ENCODE measurements around the gene ACTMAP. TPM values are rescaled to one million over a fixed set of nuclear protein-coding genes. Genes with fewer than 3 reads are reported as not detected.

The ACTMAP gene
- total and polyA plus RNA-seq, 2 of the 13 experiments (the other 11 are each of a cell fraction or from before 2014, with no cell fraction given) = 2.2 to 7.9 TPM

DNA sequence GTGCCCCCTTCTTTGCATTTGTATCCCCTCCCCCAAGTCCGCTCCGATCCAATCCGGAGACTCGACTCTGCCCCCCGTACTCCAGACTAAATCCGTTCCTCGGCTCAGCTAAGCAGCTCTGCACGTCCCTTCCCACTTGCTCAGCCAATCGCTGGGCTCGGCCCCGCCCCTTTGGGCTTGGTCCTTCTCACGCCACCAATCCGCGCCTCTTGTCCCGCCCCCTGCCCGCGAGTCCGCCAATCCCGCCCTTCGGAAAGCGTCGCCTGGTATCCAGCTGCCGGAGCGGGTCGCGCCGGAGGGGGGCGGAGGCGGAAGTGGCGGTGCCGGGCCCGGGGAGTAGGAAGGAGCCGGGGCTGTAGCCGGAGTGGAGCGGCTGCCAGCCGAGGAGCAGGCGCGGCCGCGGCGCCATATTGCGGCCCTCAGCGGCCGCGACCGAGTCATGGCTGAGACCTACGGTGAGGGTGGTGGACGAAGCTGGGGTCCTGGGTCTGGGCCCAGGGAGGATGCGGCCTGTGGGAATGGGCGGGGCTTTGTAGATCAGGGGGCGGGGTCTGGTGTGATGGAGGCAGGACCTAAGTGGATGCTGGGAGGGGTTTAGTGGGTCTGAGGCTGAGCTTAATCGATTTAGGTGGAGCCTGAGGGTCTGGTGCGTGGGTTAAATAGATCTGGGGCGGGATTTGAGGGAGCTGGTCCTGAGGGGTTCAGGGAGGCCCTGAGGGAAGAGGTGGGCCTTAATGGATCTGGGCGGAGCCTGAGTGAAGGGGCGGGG is 27.8 kb upstream of the ACTMAP start, which contains the start of gene RAB4B (continued):
- no peak for TF ChIP-seq RFX1 (IDR thresholded peaks at IDR 0.05)
- no peak for TF ChIP-seq ZNF121 (CRISPR knock-in tag; IDR thresholded peaks at IDR 0.05)
- no peak for TF ChIP-seq ZNF432 (CRISPR knock-in tag; IDR thresholded peaks at IDR 0.05; ENCODE audit: borderline replicate concordance)
- TF ChIP-seq KLF13 (CRISPR knock-in tag; IDR thresholded peaks at IDR 0.05) = 0 out of 2 replicates have a peak, but pooled peaks have one; percentile 54
- TF ChIP-seq, protein P1, sequence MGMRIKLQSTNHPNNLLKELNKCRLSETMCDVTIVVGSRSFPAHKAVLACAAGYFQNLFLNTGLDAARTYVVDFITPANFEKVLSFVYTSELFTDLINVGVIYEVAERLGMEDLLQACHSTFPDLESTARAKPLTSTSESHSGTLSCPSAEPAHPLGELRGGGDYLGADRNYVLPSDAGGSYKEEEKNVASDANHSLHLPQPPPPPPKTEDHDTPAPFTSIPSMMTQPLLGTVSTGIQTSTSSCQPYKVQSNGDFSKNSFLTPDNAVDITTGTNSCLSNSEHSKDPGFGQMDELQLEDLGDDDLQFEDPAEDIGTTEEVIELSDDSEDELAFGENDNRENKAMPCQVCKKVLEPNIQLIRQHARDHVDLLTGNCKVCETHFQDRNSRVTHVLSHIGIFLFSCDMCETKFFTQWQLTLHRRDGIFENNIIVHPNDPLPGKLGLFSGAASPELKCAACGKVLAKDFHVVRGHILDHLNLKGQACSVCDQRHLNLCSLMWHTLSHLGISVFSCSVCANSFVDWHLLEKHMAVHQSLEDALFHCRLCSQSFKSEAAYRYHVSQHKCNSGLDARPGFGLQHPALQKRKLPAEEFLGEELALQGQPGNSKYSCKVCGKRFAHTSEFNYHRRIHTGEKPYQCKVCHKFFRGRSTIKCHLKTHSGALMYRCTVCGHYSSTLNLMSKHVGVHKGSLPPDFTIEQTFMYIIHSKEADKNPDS (CRISPR knock-in tag; IDR thresholded peaks at IDR 0.05) = no peak
- no peak for TF ChIP-seq PRMT3 (CRISPR knock-in tag; IDR thresholded peaks at IDR 0.05; ENCODE audit: borderline replicate concordance, low read depth)
- TF ChIP-seq, protein P2, sequence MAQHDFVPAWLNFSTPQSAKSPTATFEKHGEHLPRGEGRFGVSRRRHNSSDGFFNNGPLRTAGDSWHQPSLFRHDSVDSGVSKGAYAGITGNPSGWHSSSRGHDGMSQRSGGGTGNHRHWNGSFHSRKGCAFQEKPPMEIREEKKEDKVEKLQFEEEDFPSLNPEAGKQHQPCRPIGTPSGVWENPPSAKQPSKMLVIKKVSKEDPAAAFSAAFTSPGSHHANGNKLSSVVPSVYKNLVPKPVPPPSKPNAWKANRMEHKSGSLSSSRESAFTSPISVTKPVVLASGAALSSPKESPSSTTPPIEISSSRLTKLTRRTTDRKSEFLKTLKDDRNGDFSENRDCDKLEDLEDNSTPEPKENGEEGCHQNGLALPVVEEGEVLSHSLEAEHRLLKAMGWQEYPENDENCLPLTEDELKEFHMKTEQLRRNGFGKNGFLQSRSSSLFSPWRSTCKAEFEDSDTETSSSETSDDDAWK (CRISPR knock-in tag; IDR thresholded peaks at IDR 0.05) = no peak
- TF ChIP-seq ZMYM4 (CRISPR knock-in tag; IDR thresholded peaks at IDR 0.05) = no peak
- TF ChIP-seq ZNF747 (CRISPR knock-in tag; IDR thresholded peaks at IDR 0.05; ENCODE audit: borderline replicate concordance) = no peak
- TF ChIP-seq POLR2G (IDR thresholded peaks at IDR 0.05; ENCODE audit: low read depth, low read length) = peak; percentile 64; the same call in 1 of the 2 replicates
- TF ChIP-seq PCBP1 (IDR thresholded peaks at IDR 0.05; ENCODE audit: borderline replicate concordance, low read depth, low read length) = no peak
- no peak for TF ChIP-seq ZNF17 (CRISPR knock-in tag; IDR thresholded peaks at IDR 0.05)
- TF ChIP-seq, protein P3, sequence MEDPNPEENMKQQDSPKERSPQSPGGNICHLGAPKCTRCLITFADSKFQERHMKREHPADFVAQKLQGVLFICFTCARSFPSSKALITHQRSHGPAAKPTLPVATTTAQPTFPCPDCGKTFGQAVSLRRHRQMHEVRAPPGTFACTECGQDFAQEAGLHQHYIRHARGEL (CRISPR knock-in tag; IDR thresholded peaks at IDR 0.05) = no peak
- TF ChIP-seq ZSCAN30 (CRISPR knock-in tag; IDR thresholded peaks at IDR 0.05) = no peak
- no peak for TF ChIP-seq ZNF660 (CRISPR knock-in tag; IDR thresholded peaks at IDR 0.05; ENCODE audit: borderline replicate concordance, low read depth)
- TF ChIP-seq, protein P4, sequence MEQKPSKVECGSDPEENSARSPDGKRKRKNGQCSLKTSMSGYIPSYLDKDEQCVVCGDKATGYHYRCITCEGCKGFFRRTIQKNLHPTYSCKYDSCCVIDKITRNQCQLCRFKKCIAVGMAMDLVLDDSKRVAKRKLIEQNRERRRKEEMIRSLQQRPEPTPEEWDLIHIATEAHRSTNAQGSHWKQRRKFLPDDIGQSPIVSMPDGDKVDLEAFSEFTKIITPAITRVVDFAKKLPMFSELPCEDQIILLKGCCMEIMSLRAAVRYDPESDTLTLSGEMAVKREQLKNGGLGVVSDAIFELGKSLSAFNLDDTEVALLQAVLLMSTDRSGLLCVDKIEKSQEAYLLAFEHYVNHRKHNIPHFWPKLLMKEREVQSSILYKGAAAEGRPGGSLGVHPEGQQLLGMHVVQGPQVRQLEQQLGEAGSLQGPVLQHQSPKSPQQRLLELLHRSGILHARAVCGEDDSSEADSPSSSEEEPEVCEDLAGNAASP (CRISPR knock-in tag; IDR thresholded peaks at IDR 0.05; ENCODE audit: borderline replicate concordance) = no peak
- TF ChIP-seq, protein P5, sequence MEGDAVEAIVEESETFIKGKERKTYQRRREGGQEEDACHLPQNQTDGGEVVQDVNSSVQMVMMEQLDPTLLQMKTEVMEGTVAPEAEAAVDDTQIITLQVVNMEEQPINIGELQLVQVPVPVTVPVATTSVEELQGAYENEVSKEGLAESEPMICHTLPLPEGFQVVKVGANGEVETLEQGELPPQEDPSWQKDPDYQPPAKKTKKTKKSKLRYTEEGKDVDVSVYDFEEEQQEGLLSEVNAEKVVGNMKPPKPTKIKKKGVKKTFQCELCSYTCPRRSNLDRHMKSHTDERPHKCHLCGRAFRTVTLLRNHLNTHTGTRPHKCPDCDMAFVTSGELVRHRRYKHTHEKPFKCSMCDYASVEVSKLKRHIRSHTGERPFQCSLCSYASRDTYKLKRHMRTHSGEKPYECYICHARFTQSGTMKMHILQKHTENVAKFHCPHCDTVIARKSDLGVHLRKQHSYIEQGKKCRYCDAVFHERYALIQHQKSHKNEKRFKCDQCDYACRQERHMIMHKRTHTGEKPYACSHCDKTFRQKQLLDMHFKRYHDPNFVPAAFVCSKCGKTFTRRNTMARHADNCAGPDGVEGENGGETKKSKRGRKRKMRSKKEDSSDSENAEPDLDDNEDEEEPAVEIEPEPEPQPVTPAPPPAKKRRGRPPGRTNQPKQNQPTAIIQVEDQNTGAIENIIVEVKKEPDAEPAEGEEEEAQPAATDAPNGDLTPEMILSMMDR (CRISPR knock-in tag; IDR thresholded peaks at IDR 0.05) = no peak; the same call in 1 of the 2 replicates
- no peak for TF ChIP-seq ZSCAN20 (CRISPR knock-in tag; IDR thresholded peaks at IDR 0.05; ENCODE audit: borderline replicate concordance)
- 0 out of 2 replicates have a peak, but pooled peaks have one; percentile 62 for TF ChIP-seq ONECUT2 (CRISPR knock-in tag; IDR thresholded peaks at IDR 0.05)
- TF ChIP-seq, protein P6, sequence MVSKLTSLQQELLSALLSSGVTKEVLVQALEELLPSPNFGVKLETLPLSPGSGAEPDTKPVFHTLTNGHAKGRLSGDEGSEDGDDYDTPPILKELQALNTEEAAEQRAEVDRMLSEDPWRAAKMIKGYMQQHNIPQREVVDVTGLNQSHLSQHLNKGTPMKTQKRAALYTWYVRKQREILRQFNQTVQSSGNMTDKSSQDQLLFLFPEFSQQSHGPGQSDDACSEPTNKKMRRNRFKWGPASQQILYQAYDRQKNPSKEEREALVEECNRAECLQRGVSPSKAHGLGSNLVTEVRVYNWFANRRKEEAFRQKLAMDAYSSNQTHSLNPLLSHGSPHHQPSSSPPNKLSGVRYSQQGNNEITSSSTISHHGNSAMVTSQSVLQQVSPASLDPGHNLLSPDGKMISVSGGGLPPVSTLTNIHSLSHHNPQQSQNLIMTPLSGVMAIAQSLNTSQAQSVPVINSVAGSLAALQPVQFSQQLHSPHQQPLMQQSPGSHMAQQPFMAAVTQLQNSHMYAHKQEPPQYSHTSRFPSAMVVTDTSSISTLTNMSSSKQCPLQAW (CRISPR knock-in tag; IDR thresholded peaks at IDR 0.05) = peak; percentile 48
